ENCODE data around the gene SYNPO2.

DNA sequence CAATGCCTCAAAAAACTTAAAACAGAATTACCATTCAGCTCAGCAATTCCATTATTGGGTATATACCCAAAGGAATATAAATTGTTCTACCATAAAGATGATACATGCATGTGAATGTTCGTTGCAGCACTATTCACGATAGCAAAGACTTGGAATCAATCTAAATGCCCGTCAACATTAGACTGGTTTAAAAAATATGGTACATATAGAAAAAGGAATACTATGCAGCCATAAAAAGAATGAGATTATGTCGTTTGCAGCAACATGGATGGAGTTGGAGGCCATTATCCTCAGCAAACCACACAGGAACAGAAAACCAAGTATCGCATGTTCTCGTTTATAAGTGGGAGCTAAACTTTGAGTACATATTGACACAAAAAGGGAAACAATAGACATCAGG is 10.9 kb upstream of the SYNPO2 start:
- TF ChIP-seq, protein P1, sequence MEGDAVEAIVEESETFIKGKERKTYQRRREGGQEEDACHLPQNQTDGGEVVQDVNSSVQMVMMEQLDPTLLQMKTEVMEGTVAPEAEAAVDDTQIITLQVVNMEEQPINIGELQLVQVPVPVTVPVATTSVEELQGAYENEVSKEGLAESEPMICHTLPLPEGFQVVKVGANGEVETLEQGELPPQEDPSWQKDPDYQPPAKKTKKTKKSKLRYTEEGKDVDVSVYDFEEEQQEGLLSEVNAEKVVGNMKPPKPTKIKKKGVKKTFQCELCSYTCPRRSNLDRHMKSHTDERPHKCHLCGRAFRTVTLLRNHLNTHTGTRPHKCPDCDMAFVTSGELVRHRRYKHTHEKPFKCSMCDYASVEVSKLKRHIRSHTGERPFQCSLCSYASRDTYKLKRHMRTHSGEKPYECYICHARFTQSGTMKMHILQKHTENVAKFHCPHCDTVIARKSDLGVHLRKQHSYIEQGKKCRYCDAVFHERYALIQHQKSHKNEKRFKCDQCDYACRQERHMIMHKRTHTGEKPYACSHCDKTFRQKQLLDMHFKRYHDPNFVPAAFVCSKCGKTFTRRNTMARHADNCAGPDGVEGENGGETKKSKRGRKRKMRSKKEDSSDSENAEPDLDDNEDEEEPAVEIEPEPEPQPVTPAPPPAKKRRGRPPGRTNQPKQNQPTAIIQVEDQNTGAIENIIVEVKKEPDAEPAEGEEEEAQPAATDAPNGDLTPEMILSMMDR (optimal IDR thresholded peaks at IDR 0.05 in 1 of 3, IDR thresholded peaks at IDR 0.05 in 1 of 3, conservative IDR thresholded peaks at IDR 0.05 in 1 of 3; ENCODE audit: extremely low read depth in 1 of 3, insufficient read depth in 2 of 3, low read length in 3 of 3) = no peak
- no peak for TF ChIP-seq EZH2 (IDR thresholded peaks at IDR 0.05; ENCODE audit: low read length)
